Testis (tissue), 3 donors: Measurements from ENCODE around the gene MAP2K5. TPM values are rescaled to one million over a fixed set of nuclear protein-coding genes. Genes with fewer than 3 reads are reported as not detected.
"Not testable (repeated sequence)": the region's sequence is repeated elsewhere in the genome, so short reads cannot be mapped to it uniquely, and the experiment has no call there.

Experiments
- DNase-seq: peaks from one replicate; pipeline ENCODE4 v3.0.0-alpha.2; 2019
- H3K27ac ChIP-seq, 2 donors: fragments of 200-600 bp; sonication (generic); one replicate each; pipeline ENCODE4 v1.5.1; 2019
- H3K27me3 ChIP-seq: fragments of 200-600 bp; sonication (generic); one replicate; pipeline ENCODE4 v1.5.1; 2019
- H3K36me3 ChIP-seq: fragments of 200-600 bp; sonication (generic); one replicate; pipeline ENCODE4 v1.5.1; 2017; ENCODE audit warnings: low read depth; ENCODE audit errors: missing control alignments
- H3K4me1 ChIP-seq: fragments of 200-600 bp; sonication (generic); one replicate; pipeline ENCODE4 v1.5.1; 2019
- H3K4me3 ChIP-seq, 2 donors: fragments of 200-600 bp; sonication (generic); one replicate each; pipeline ENCODE4 v1.5.1; 2017 to 2019
- H3K9me3 ChIP-seq: fragments of 200-600 bp; sonication (generic); one replicate; pipeline ENCODE4 v1.5.1; 2017
- CTCF ChIP-seq, 3 experiments: fragments of 450-650 bp in 2 of 3; fragments of 200-600 bp in 1 of 3; sonication (generic) in 1 of 3; IDR thresholded peaks; one replicate each; pipeline ENCODE4 v1.5.1; 2016 to 2019; ENCODE audit warnings: antibody characterized with exemption in 3 of 3, mild to moderate bottlenecking in 2 of 3, moderate library complexity in 1 of 3
- POLR2A ChIP-seq: fragments of 450-650 bp; IDR thresholded peaks from one replicate; pipeline ENCODE4 v1.6.1; 2017; ENCODE audit warnings: antibody characterized with exemption, mild to moderate bottlenecking, moderate library complexity
- WGBS, 2 donors: methylation state at CpG; one replicate each; pipeline ENCODE4 v1.1.5; 2018; 5-methylcytosine and 5-hydroxymethylcytosine counted together
- intact Hi-C: fragments of 100-400 bp; cut with DNase I; formaldehyde crosslinking; loops from one replicate; pipeline ENCODE4 v1.15.1; 2023; ENCODE audit warnings: low total_unique reads
- polyA plus RNA-seq: library from polyadenylated mRNA; stranded (reverse); fragments of 350-450 nt; fragmentation: Illumina TruSeq; extraction: RNeasy Lipid Tissue Mini Kit (QIAGEN cat#74804); gene quantifications from one replicate; pipeline ENCODE4 v1.2.3, GENCODE V29; 2014; ENCODE audit warnings: low read depth, low replicate concordance; ENCODE audit not compliant: insufficient read depth
- total RNA-seq, 2 donors: library from RNA; depleted of rRNA; stranded (reverse); fragments of >200 nt; gene quantifications; one replicate each; pipeline ENCODE4 v1.2.3, GENCODE V29; 2016

Gene MAP2K5
- total and polyA plus RNA-seq, 3 donors from 2014 or later = 28.0 to 34.3 (median 31.2) TPM

GRCh38 chr15:67611370-67612369 is 69.2 kb downstream of the MAP2K5 start:
- DNase-seq = no peak
- intact Hi-C loops = no loop called here
- H3K4me1 ChIP-seq = no peaks in the 10 kb centered on the region
- no peak overlapping the region for H3K4me3 ChIP-seq
- H3K27me3 ChIP-seq = no peaks in the 10 kb centered on the region
- 74 to 76% methylated on average over 6 of the region's 6 CpGs for WGBS, 2 donors
- H3K36me3 ChIP-seq = no peaks in the 10 kb centered on the region
- H3K27ac ChIP-seq = no peak overlapping the region
- no peaks in the 10 kb centered on the region for H3K9me3 ChIP-seq
- TF ChIP-seq POLR2A (no peak), CTCF (IDR thresholded peaks at IDR 0.05) (no peak)

GRCh38 chr15:67613211-67613610 is 70.7 kb downstream of the MAP2K5 start:
- no peaks in the 10 kb centered on the region for H3K36me3 ChIP-seq
- H3K4me1 ChIP-seq = no peaks in the 10 kb centered on the region
- no peak overlapping the region for H3K4me3 ChIP-seq
- 63% methylated on average over 1 of the region's 1 CpG for WGBS, 2 donors
- no peaks in the 10 kb centered on the region for H3K27me3 ChIP-seq
- H3K9me3 ChIP-seq = no peaks in the 10 kb centered on the region
- no peak for TF ChIP-seq CTCF (IDR thresholded peaks at IDR 0.05)
- no peak for TF ChIP-seq POLR2A
- intact Hi-C loops = no loop called here
- no peak overlapping the region for H3K27ac ChIP-seq
- DNase-seq = no peak

- H3K27me3 ChIP-seq = no peaks in the 10 kb centered on the region
- no peaks in the 10 kb centered on the region for H3K4me1 ChIP-seq
- WGBS, 2 donors = 79 to 94% methylated on average over 3 of the region's 3 CpGs
- DNase-seq = no peak
- intact Hi-C loops = no loop called here
- H3K27ac ChIP-seq = no peak overlapping the region
- TF ChIP-seq CTCF (IDR thresholded peaks at IDR 0.05) = peak in 1 of 3 experiments; percentile 18
- TF ChIP-seq POLR2A = no peak
- H3K4me3 ChIP-seq = no peak overlapping the region
- H3K36me3 ChIP-seq = no peaks in the 10 kb centered on the region
- H3K9me3 ChIP-seq = no peaks in the 10 kb centered on the region
These were observed 71.2 kb downstream of the MAP2K5 start for GRCh38 chr15:67613708-67614107.

GRCh38 chr15:67615131-67615534 is 72.6 kb downstream of the MAP2K5 start:
- WGBS, 2 donors = 87 to 88% methylated on average over 6 of the region's 6 CpGs
- H3K27ac ChIP-seq, DNase-seq, H3K4me1 ChIP-seq, H3K9me3 ChIP-seq, H3K4me3 ChIP-seq, intact Hi-C loops, H3K36me3 ChIP-seq, H3K27me3 ChIP-seq: not testable (repeated sequence)

- H3K27ac ChIP-seq = no peak overlapping the region
These were observed 75.8 kb downstream of the MAP2K5 start for GRCh38 chr15:67618297-67618696.

More at GRCh38 chr15:67618297-67618696, 75.8 kb downstream of the MAP2K5 start:
- H3K36me3 ChIP-seq = no peaks in the 10 kb centered on the region
- no peaks in the 10 kb centered on the region for H3K4me1 ChIP-seq
- no peak for DNase-seq
- no peaks in the 10 kb centered on the region for H3K9me3 ChIP-seq
- H3K27me3 ChIP-seq = no peaks in the 10 kb centered on the region
- H3K4me3 ChIP-seq = no peak overlapping the region
- intact Hi-C loops = no loop called here
- TF ChIP-seq POLR2A (no peak), CTCF (IDR thresholded peaks at IDR 0.05) (no peak)
- WGBS, 2 donors = 67 to 70% methylated on average over 4 of the region's 4 CpGs
